Stimulated activated CD4-positive, alpha-beta T cell treated with anti-CD3 and anti-CD28 coated beads, Interleukin-12 subunit alpha, Interleukin-12 subunit beta, amount 100 ng/mL, for 24 hours (primary cell): ENCODE data around the gene NUCKS1.

Experiments
- DNase-seq, 2 experiments: peaks; one replicate each; pipeline ENCODE4 v3.0.0-alpha.2; 2020; ENCODE audit warnings: low read depth in 2 of 2

Gene NUCKS1

DNA sequence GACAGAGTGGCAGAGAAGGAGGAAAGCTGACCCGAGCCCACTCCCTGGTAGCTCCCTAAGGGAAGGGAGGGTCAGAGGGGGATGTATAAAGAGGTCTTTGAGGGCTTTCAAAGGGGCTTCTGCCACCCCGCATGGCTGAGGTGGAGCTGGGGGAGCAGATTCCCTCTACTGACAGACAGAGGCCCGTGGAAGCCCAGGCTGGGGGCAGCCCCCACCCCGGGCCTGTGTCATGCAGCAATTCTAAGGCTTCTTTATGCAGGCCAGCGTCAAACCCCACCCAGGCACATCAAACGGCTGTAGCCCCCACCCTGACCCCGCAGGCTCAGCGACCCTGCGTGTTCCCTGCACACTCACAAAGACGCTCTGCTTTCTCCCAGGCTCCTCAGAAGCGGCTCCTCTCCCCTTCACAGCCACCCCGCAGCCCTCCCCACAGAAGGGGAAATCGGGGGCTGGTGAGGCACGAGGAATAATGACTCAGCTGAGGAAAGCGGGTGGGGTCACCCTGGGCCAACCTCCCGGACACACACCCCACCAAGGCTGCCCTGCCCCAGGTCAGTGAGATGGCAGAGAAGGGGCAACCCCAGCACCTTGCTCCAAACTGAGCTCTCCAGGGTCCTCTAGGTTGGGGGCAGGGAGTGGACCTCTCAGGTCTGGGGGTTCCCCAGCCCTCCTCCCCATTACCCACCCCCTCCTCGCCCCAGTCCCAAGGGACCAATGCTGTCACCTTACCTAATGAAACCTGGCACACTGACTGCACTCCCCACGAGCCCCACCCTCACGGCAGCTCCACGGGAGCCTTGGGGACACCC lies 80.4 kb downstream of the NUCKS1 start:
- DNase-seq, result no peak

- no peak for DNase-seq
Measured at GRCh38 chr1:205668951-205669340, 81.0 kb downstream of the NUCKS1 start.

DNA sequence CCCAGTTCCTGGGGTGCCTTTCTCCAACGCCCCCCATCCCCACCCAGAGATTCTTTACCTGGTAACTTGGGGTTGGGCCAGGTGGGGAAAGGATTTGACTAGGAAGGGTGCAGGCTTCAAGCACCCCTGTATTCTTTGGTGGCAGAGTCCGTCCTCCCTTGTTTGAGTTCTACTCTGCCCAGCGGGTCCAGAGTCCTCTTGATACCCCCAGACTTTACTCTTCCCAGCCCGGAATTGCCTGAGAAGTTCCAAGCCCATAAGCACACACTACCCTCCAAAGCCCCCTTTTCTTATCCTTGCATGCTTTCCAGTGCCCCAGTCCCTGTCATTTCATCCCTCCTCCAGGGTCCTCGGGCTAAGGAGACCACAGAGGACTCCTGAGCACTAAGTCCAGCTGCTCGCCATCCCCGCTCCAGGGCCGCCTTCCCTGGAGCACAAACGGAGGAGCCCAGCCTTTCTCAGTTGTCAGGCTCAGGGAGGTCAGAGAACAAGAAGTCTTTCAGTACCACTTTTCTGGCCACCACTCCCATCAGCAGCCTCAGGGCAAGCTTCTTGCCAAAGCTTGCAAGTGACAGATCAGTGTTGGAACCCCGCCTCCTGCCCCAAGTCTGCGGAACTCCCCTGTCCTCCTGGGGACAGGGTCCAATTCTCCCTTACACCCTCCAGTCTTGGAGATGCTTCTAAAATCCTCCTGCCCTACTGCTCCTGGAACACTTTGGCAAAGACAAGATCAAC lies 81.9 kb downstream of the NUCKS1 start:
- DNase-seq, result no peak

DNA sequence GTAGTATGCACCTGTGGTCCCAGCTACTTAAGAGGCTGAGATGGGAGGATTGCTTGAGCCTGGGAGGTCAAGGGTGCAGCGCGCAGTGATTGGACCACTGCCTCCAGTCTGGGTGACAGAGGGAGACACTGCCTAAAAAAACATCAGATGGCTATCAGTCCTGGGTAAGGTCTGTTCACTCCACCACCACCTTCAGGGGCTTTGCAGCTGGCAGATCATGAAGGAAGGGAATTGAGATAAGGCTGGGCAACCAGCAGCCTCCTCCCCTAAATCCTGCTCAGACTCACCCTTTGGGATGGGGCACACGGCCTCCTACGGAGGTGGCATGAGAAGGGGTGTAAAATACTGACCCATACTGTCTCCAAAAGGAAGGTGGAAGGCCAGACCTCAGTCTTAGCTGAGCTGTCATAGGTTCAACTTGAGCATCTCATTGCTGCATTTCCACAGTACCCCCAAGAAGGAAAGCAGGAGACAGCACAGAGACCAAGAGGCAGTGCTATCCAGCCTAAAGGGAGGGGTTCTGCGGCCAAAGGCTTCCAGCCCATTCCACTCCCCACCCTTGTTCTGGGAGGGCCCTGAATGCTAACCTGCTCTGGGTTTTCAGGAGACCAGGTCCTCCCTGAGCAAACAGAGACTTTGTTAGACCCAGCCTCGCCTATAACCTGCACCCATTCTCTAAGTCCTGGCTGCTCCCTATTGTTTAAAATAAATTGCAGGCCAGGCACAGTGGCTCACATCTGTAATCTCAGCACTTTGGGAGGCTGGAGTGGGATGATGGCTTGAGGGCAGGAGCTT lies 83.4 kb downstream of the NUCKS1 start:
- DNase-seq, result no peak

- no peak for DNase-seq
Measured at GRCh38 chr1:205665201-205666045, 84.6 kb downstream of the NUCKS1 start.

DNA sequence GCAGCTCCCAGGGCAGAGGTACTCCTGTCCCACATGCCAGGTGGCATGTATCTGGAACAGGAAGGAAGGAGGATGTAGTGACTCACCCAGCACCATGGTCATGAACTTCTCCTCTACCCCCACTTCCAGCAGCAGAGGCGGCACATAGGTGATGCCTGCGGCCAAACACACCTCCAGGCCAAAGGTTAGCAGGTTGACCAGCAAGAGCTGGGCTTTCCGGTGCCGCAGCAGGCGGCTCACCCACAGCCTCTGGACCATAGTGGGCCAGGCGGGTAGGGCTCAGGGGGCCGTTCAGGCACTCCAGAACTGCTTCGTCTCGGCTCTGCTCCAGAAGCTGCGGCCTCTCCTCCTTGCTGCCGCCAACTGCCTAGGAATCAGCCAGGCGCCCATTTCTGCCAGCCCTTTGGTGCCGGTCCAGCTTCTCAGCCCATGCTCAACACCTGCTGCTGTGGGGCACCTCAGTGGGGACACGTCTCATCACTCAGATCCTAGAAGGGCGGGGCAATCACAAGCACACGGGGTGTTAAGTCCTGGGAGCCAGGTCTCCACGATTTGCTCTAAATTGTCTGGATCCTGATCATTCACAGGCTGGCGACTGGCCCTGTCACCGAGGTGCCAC lies 85.5 kb downstream of the NUCKS1 start:
- no peak for DNase-seq

GRCh38 chr1:205663286-205663936 lies 86.6 kb downstream of the NUCKS1 start:
- no peak for DNase-seq
